ENCODE results near the gene ATXN7L3.
"Not testable (repeated sequence)": the region's sequence is repeated elsewhere in the genome, so short reads cannot be mapped to it uniquely, and the experiment has no call there.

Gene ATXN7L3

GRCh38 chr17:44199553-44200477 lies at the start of gene ATXN7L3:
Gene ATXN7L3 (minus strand): TSS chr17:44199884. CDS start chr17:44198070, 1,814 bp downstream.
- DNase-seq: peak; percentile 100

- no peak for DNase-seq
These were observed 48.4 kb upstream of the ATXN7L3 start for GRCh38 chr17:44247876-44248736.

GRCh38 chr17:44247440-44247841 lies 47.8 kb upstream of the ATXN7L3 start:
- DNase-seq: no peak

- DNase-seq: no peak
These were observed 41.5 kb upstream of the ATXN7L3 start for GRCh38 chr17:44241106-44241624.

GRCh38 chr17:44237886-44238285 lies 38.2 kb upstream of the ATXN7L3 start:
- DNase-seq: not testable (repeated sequence)

- no peak for DNase-seq
These were observed 36.8 kb upstream of the ATXN7L3 start for GRCh38 chr17:44236444-44236991.

GRCh38 chr17:44235583-44235936 lies 35.9 kb upstream of the ATXN7L3 start:
- DNase-seq: no peak

- no peak for DNase-seq
These were observed 33.9 kb upstream of the ATXN7L3 start for GRCh38 chr17:44233582-44233981.

GRCh38 chr17:44232061-44232460 lies 32.4 kb upstream of the ATXN7L3 start:
- DNase-seq: no peak

GRCh38 chr17:44230140-44230539 lies 30.5 kb upstream of the ATXN7L3 start:
- no peak for DNase-seq

GRCh38 chr17:44229090-44229489 lies 29.4 kb upstream of the ATXN7L3 start:
- DNase-seq: no peak

- no peak for DNase-seq
These were observed 23.9 kb upstream of the ATXN7L3 start for GRCh38 chr17:44223541-44224071.

GRCh38 chr17:44222112-44222869 lies 22.6 kb upstream of the ATXN7L3 start:
- DNase-seq: peak; percentile 68

GRCh38 chr17:44221862-44222111 lies 22.1 kb upstream of the ATXN7L3 start:
- no peak for DNase-seq

GRCh38 chr17:44221084-44221861 lies 21.6 kb upstream of the ATXN7L3 start:
- DNase-seq: peak; percentile 78

- DNase-seq: peak; percentile 64
These were observed 20.8 kb upstream of the ATXN7L3 start for GRCh38 chr17:44220213-44221083.

- peak; percentile 69 for DNase-seq
These were observed 20.0 kb upstream of the ATXN7L3 start, which contains the start of gene UBTF for GRCh38 chr17:44219616-44220212. Gene UBTF (minus strand): TSS chr17:44219675. CDS start chr17:44218229, 1,446 bp downstream.

GRCh38 chr17:44219108-44219615 lies 19.5 kb upstream of the ATXN7L3 start:
- DNase-seq: peak; percentile 76

GRCh38 chr17:44218344-44219107 lies 18.8 kb upstream of the ATXN7L3 start:
- peak; percentile 92 for DNase-seq
